ACHN (cell line): ENCODE results near the gene TBKBP1.

Experiments
- DNase-seq: peaks from one replicate; pipeline ENCODE4 v3.0.0-alpha.2; 2015
- in situ Hi-C: cut with HindIII; loops from 2 replicates; pipeline ENCODE4 v1.10.0; 2017; ENCODE audit warnings: low sequenced_read_pairs, low pct_ligation_motif_present, low pct_unique_long_range_greater_than_20kb

TBKBP1 gene

GRCh38 chr17:47721725-47722124, 27.8 kb downstream of the TBKBP1 start:
- in situ Hi-C loops = no loop called here
- no peak for DNase-seq

GRCh38 chr17:47724705-47725104, 30.7 kb downstream of the TBKBP1 start:
- DNase-seq = no peak
- in situ Hi-C loops = no loop called here

DNA sequence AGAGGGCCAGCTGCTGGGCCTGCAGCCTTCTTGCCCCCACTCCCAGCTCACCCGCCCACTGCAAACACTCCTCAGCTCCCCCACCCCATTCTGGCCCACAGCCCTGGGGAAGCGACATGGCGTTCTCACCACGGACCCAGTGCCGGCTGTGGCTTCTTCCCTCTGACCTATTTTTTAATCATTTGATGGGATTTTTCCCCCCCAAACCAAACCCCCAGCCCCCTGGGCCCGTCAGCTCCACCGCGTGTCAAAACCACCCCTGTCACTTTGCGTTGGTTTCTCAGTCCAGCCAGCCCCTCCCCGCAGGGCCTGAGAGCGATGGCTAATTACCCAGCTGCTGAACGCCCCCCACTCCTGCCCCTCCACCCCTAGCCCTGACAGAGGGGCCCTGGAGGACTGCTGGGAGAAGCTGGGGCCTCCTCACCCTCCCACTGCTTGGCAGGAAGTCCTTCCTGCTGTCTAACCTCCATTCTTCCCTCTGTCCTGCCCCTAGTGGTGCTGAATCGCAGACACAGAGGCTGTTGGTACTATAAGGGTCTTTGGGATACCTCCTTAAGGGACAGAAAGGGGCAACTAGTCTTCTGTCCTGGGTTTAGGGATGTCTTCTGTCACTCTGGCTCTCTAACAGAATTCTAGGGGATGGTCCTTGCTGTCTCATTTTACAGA, 31.6 kb downstream of the TBKBP1 start:
- in situ Hi-C loops = no loop called here
- no peak for DNase-seq

GRCh38 chr17:47726796-47727703, 33.1 kb downstream of the TBKBP1 start:
- DNase-seq = no peak
- in situ Hi-C loops = no loop called here

DNA sequence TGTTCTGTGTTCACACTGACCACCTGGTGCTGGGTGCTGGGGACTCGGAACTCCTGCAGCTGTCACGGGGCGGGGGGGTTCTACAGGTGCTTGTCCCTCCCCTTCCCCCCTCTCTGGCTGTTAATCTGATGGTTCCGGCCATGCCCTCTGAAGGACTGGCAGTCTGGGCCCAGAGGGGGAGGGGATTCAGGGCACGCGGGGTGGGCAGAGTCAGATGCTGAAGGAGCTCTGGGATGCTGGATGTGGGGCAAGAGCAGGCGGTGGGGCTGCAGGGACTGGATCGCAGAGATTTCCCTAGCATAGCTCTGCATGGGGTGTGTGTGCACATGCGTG, 33.7 kb downstream of the TBKBP1 start:
- no peak for DNase-seq
- in situ Hi-C loops = no loop called here

GRCh38 chr17:47728214-47728877, 34.4 kb downstream of the TBKBP1 start:
- in situ Hi-C loops = no loop called here
- DNase-seq = no peak

DNA sequence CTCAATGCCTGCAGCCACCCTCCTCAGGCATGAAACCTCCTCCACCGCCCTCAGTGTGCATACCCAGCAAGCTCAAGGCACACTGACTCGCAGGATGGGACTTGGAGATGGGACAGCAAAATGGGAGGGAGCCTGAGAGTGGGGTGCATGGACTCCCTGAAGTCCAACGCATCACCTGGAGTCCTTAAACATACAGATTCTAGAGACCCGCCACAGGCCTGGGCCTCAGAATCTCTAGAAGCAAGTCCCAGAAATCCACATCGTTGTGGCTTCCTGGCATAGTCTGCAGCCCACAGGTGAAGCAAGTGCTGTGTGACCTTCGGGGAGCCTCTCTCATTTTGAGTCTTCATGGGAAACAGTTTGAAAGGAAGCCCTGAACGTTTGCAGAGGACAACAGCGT, 35.5 kb downstream of the TBKBP1 start:
- DNase-seq = no peak
- in situ Hi-C loops = no loop called here

DNA sequence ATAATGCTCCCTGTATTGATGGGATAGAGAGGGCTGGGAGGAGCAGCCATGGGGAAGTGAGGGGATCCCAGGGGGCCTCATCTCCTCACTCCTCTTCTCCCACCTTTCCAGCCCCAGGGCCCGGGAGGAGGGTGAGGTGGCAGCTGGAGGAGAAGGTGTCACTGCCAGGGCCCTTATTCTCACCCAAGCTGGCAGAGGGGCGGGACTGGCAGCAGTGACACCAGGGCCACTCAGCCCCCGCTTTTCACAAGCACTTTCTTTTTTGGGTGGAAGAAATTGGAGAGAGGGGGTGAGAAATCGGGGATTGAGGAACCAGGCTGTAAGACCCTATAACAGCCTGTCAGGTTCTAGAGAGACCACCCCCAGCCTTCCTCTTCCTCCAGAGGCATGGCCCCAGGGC, 36.7 kb downstream of the TBKBP1 start:
- DNase-seq = no peak
- in situ Hi-C loops = no loop called here

DNA sequence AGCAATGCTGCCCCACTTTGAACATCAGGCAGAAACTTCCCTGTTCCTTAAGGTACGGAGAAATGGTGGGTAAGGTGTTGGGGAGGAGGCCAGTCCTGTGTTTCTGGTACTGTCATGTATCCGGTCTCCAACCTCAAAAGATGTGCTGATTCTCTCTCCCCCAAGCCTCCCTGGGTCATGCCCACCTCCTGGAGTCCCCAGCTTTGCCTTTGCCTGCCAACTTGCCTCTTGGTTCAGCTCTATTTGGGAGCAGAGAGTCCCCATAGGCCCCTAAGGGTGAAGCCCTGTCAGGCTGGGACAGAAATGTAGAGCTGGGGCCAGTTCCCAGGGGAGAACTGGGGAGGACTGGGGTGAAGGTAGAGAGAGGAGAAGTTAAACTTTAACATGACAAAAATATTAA, 37.4 kb downstream of the TBKBP1 start:
- no peak for DNase-seq
- in situ Hi-C loops = no loop called here

DNA sequence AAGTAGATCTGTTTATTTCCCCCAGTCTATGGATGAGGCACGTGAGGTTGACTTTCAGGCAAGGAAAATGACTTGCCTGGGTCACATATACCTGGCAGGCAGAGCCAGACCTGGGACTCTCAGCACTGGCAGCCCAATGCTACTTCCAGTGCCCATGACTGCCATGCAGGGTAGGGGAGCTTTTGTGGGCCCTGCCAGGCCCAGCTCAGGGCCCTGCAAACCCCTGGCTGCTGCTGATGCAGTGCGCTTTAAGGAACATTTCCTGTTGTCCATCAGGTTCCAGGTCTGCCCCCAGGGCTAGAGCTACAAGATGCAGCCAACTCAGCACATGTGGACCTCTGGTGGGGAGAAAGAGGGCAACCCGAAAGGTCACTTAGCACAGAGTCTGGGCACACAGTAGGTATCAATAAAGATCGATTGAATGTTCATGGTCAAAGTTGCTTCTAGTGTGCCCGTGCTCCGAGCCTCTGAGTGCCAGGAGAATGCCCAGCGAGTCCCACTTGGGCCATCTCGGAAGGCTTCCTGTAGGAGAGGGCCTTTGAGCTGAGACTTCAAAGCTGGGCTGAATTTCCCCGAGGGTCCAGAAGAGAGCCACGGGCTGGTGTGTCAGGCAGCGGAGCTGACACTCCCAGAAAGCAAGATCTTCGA, 38.6 kb downstream of the TBKBP1 start:
- DNase-seq = no peak
- in situ Hi-C loops = no loop called here

DNA sequence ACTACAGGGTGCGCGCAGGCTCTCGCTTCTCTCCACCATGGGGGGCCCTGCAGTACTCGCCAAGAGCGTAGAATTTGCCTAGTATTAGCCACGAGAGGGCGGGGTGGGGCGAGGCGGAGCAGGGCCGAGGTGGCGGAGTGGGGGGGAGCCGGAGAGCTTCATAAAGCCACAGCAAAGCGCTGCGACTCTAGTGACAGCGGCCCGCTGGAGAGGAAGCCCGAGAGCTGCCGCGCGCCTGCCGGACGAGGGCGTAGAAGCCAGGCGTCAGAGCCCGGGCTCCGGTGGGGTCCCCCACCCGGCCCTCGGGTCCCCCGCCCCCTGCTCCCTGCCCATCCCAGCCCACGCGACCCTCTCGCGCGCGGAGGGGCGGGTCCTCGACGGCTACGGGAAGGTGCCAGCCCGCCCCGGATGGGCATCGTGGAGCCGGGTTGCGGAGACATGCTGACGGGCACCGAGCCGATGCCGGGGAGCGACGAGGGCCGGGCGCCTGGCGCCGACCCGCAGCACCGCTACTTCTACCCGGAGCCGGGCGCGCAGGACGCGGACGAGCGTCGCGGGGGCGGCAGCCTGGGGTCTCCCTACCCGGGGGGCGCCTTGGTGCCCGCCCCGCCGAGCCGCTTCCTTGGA, 39.2 kb downstream of the TBKBP1 start, which contains the start of gene TBX21:
TBX21 (plus strand) TSS at position 190 of the 627 bp plus-strand sequence; CDS start at position 409, 219 bp downstream.
- in situ Hi-C loops = no loop called here
- DNase-seq = peak; percentile 63

DNA sequence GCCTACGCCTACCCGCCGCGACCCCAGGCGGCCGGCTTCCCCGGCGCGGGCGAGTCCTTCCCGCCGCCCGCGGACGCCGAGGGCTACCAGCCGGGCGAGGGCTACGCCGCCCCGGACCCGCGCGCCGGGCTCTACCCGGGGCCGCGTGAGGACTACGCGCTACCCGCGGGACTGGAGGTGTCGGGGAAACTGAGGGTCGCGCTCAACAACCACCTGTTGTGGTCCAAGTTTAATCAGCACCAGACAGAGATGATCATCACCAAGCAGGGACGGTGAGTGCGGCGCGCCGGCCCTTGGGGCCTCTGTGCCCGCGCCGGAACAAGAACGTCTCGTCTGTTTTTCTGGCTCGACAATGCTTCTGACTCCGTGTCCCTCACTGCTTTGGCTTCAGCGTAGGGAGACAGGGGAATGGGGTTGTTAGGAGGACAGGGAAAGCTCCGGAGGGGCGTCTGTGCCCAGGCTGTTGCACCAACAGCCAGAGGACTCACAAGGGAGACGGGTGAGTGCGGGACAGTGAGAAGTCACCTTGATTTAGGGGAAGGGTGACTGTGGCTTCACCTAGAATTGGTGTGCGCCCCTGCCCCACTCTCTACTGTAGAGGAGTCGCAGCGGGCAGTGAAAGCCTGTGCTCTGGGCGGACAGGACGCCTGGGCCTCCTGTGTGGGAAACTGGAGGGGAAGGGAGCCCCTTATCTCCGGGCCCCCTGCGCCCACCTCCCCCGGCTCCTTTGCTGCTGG, 39.9 kb downstream of the TBKBP1 start:
- no peak for DNase-seq
- in situ Hi-C loops = no loop called here

DNA sequence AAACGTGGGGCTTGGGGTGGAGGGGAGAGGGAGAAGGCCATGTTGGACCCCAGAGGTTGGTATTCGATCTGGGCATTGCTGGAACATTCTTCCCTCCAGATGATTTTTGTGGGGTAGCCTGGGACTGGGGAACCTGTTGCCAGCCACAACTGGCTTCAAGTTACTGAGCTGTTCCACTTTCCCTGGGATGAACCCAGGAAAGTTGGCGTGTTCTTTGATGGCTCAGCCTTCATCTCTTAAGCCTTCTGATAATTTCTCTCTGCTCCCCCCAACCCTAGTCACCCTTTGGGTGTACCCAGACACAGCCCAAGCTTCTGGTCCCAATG, 41.1 kb downstream of the TBKBP1 start:
- in situ Hi-C loops = no loop called here
- DNase-seq = no peak

GRCh38 chr17:47735536-47736011, 41.6 kb downstream of the TBKBP1 start:
- in situ Hi-C loops = no loop called here
- DNase-seq = no peak

GRCh38 chr17:47736501-47737495, 42.8 kb downstream of the TBKBP1 start:
- no peak for DNase-seq
- in situ Hi-C loops = no loop called here

GRCh38 chr17:47738178-47738577, 44.2 kb downstream of the TBKBP1 start:
- DNase-seq = no peak
- in situ Hi-C loops = no loop called here

GRCh38 chr17:47739150-47739549, 45.2 kb downstream of the TBKBP1 start:
- in situ Hi-C loops = no loop called here
- DNase-seq = no peak
